DMS153 treated with DMSO at 0.1 percent for 48 hours (cell line): Measurements from ENCODE around the gene PAM.

Experiments
- DNase-seq: peaks from one replicate; lab custom pipeline; 2025; ENCODE audit not compliant: unreplicated experiment; lab: John Stamatoyannopoulos, UW

Gene PAM

GRCh38 chr5:102856389-102856777, 101.3 kb downstream of the PAM start:
- no peak for DNase-seq

- DNase-seq, result no peak
Observed at GRCh38 chr5:102857076-102857818, 102.1 kb downstream of the PAM start.

GRCh38 chr5:102858221-102858620, 103.1 kb downstream of the PAM start:
- no peak for DNase-seq

- no peak for DNase-seq
Observed at GRCh38 chr5:102858808-102859207, 103.7 kb downstream of the PAM start.

GRCh38 chr5:102860035-102860434, 104.9 kb downstream of the PAM start:
- DNase-seq, result no peak

- DNase-seq, result peak; percentile 20
Observed at GRCh38 chr5:102863058-102863457, 108.0 kb downstream of the PAM start.

GRCh38 chr5:102863764-102864560, 108.9 kb downstream of the PAM start:
- no peak for DNase-seq

- no peak for DNase-seq
Observed at GRCh38 chr5:102865171-102865509, 110.0 kb downstream of the PAM start.

- DNase-seq, result no peak
Observed at GRCh38 chr5:102865510-102866236, 110.6 kb downstream of the PAM start.

- no peak for DNase-seq
Observed at GRCh38 chr5:102866237-102866600, 111.1 kb downstream of the PAM start.

- DNase-seq, result no peak
Observed at GRCh38 chr5:102867992-102868662, 113.0 kb downstream of the PAM start.

- no peak for DNase-seq
Observed at GRCh38 chr5:102869230-102869629, 114.1 kb downstream of the PAM start.

GRCh38 chr5:102873379-102873932, 118.4 kb downstream of the PAM start:
- no peak for DNase-seq

GRCh38 chr5:102874054-102874453, 118.9 kb downstream of the PAM start:
- DNase-seq, result no peak

- no peak for DNase-seq
Observed at GRCh38 chr5:102875721-102876123, 120.6 kb downstream of the PAM start.

- DNase-seq, result no peak
Observed at GRCh38 chr5:102876610-102877009, 121.5 kb downstream of the PAM start.

- DNase-seq, result no peak
Observed at GRCh38 chr5:102879741-102880140, 124.6 kb downstream of the PAM start.

- no peak for DNase-seq
Observed at GRCh38 chr5:102886586-102886985, 131.5 kb downstream of the PAM start.

GRCh38 chr5:102888483-102888882, 133.4 kb downstream of the PAM start:
- no peak for DNase-seq

- DNase-seq, result no peak
Observed at GRCh38 chr5:102889033-102889432, 133.9 kb downstream of the PAM start.

- DNase-seq, result no peak
Observed at GRCh38 chr5:102890133-102890532, 135.0 kb downstream of the PAM start.
